HEK293 (cell line): Measurements from ENCODE around the gene ZNF687.

ENCODE experiments used
- CTCF ChIA-PET: fragments of 350-600 bp; formaldehyde crosslinking; extraction: SDS; loops from one replicate; lab custom pipeline; 2021; ENCODE audit warnings: antibody characterized with exemption; lab: Yijun Ruan, JAX
- POLR2A ChIA-PET: fragments of 300-600 bp; formaldehyde crosslinking; extraction: SDS; loops from one replicate; lab custom pipeline; 2020; ENCODE audit warnings: antibody characterized with exemption, inconsistent platforms; lab: Yijun Ruan, JAX
- H3K27ac ChIP-seq: fragments of 200-500 bp; sonication (Bioruptor generic); 2 replicates; pipeline ENCODE4 v1.5.1; 2014; ENCODE audit warnings: low read depth, low read length, control low read depth, inconsistent platforms; ENCODE audit errors: extremely low read depth
- H3K36me3 ChIP-seq, 2 experiments: fragments of 200-500 bp in 1 of 2; sonication (Bioruptor generic) in 1 of 2; 1 replicate in 1 of 2; 2 replicates in 1 of 2; pipeline ENCODE4 v1.5.1; 2014 to 2017; ENCODE audit warnings: inconsistent platforms in 2 of 2, low read length in 2 of 2; ENCODE audit not compliant: control insufficient read depth in 2 of 2, insufficient read depth in 1 of 2
- H3K4me1 ChIP-seq: fragments of 200-500 bp; sonication (Bioruptor generic); 2 replicates; pipeline ENCODE4 v1.5.1; 2014; ENCODE audit warnings: mild to moderate bottlenecking, low read length, inconsistent platforms; ENCODE audit not compliant: control insufficient read depth, insufficient read depth
- H3K4me3 ChIP-seq: 2 replicates; pipeline ENCODE4 v1.5.1; 2011; ENCODE audit warnings: low read depth, mild to moderate bottlenecking, control low read depth, low read length, moderate library complexity
- H3K9me3 ChIP-seq: fragments of 200-500 bp; sonication (Bioruptor generic); 2 replicates; pipeline ENCODE4 v1.5.1; 2014; ENCODE audit warnings: low read depth, low read length, inconsistent platforms; ENCODE audit not compliant: control insufficient read depth, insufficient read depth
- GLIS2 ChIP-seq: fragments of 450-650 bp; formaldehyde crosslinking; IDR thresholded peaks from 2 replicates; pipeline ENCODE4 v1.5.1; 2016; ENCODE audit warnings: missing biosample characterization, missing genetic modification characterization
- PRDM4 ChIP-seq: fragments of 450-650 bp; formaldehyde crosslinking; IDR thresholded peaks from 2 replicates; pipeline ENCODE4 v1.5.1; 2017; ENCODE audit warnings: missing biosample characterization, missing genetic modification characterization
- SETDB1 ChIP-seq: IDR thresholded peaks from one replicate; pipeline ENCODE4 v1.6.1; 2017; ENCODE audit warnings: mild to moderate bottlenecking, low read length, moderate library complexity, mixed read lengths; ENCODE audit not compliant: insufficient read length
- ZFP37 ChIP-seq: fragments of 450-650 bp; formaldehyde crosslinking; IDR thresholded peaks from 2 replicates; pipeline ENCODE4 v1.5.1; 2016; ENCODE audit warnings: missing biosample characterization, missing genetic modification characterization
- ZNF10 ChIP-seq: fragments of 450-650 bp; formaldehyde crosslinking; IDR thresholded peaks from 2 replicates; pipeline ENCODE4 v1.5.1; 2017; ENCODE audit warnings: missing biosample characterization, missing genetic modification characterization
- ZNF366 ChIP-seq: fragments of 450-650 bp; formaldehyde crosslinking; conservative IDR thresholded peaks from 2 replicates; pipeline ENCODE4 v1.5.1; 2016; ENCODE audit warnings: missing biosample characterization, missing genetic modification characterization
- ZNF670 ChIP-seq: fragments of 450-650 bp; formaldehyde crosslinking; IDR thresholded peaks from 2 replicates; pipeline ENCODE4 v1.5.1; 2016; ENCODE audit warnings: missing biosample characterization, missing genetic modification characterization, low read depth
- ZSCAN30 ChIP-seq: fragments of 450-650 bp; IDR thresholded peaks from 2 replicates; pipeline ENCODE4 v1.5.1; 2018; ENCODE audit warnings: missing biosample characterization, mild to moderate bottlenecking, missing genetic modification characterization, moderate library complexity
- TF ChIP-seq, protein P1 (sequence below): fragments of 450-650 bp; formaldehyde crosslinking; IDR thresholded peaks from 2 replicates; pipeline ENCODE4 v1.5.1; 2016; ENCODE audit warnings: missing biosample characterization, missing genetic modification characterization
- TF ChIP-seq, protein P2 (sequence below): fragments of 450-650 bp; formaldehyde crosslinking; IDR thresholded peaks from 2 replicates; pipeline ENCODE4 v1.5.1; 2016; ENCODE audit warnings: missing biosample characterization, missing genetic modification characterization, low read depth
- TF ChIP-seq, protein P3 (sequence below): fragments of 450-650 bp; formaldehyde crosslinking; conservative IDR thresholded peaks from 2 replicates; pipeline ENCODE4 v1.5.1; 2016; ENCODE audit warnings: low read depth, missing biosample characterization, missing genetic modification characterization
- TF ChIP-seq, protein P4 (sequence below): fragments of 450-650 bp; formaldehyde crosslinking; IDR thresholded peaks from 2 replicates; pipeline ENCODE4 v1.5.1; 2016; ENCODE audit warnings: missing biosample characterization, missing genetic modification characterization

Gene ZNF687

GRCh38 chr1:151313501-151313900, 31.4 kb downstream of the ZNF687 start:
- Histone ChIP-seq H3K9me3 (no peaks in the 10 kb centered on the region), H3K36me3 (peaks cover 16 to 92% of the 10 kb centered on the region in 2 experiments), H3K4me3 (no peak overlapping the region), H3K27ac (no peak overlapping the region), H3K4me1 (no peaks in the 10 kb centered on the region)
- CTCF ChIA-PET: interaction anchor here (1.3 to 12.7 kb wide), 3 partner anchors 13 to 26 kb away, joined by 3 to 88 read pairs (median 43); partner anchors contain the start of gene PI4KB
- POLR2A ChIA-PET: interaction anchor here (0.6 to 5.0 kb wide), 5 partner anchors 9 to 159 kb away, joined by 3 to 56 read pairs (median 5); partner anchors contain the start of gene PI4KB
- TF ChIP-seq ZNF10 (tag by site-specific recombination): 0 out of 2 replicates have a peak, but pooled peaks have one; percentile 19
- TF ChIP-seq, protein P1, sequence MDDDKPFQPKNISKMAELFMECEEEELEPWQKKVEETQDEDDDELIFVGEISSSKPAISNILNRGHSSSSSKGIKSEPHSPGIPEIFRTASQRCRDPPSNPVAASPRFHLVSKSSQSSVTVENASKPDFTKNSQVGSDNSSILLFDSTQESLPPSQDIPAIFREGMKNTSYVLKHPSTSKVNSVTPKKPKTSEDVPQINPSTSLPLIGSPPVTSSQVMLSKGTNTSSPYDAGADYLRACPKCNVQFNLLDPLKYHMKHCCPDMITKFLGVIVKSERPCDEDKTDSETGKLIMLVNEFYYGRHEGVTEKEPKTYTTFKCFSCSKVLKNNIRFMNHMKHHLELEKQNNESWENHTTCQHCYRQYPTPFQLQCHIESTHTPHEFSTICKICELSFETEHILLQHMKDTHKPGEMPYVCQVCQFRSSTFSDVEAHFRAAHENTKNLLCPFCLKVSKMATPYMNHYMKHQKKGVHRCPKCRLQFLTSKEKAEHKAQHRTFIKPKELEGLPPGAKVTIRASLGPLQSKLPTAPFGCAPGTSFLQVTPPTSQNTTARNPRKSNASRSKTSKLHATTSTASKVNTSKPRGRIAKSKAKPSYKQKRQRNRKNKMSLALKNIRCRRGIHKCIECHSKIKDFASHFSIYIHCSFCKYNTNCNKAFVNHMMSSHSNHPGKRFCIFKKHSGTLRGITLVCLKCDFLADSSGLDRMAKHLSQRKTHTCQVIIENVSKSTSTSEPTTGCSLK (tag by site-specific recombination): no peak
- TF ChIP-seq, all 188 proteins: peak for 1

GRCh38 chr1:151314137-151314875, 32.2 kb downstream of the ZNF687 start:
- no peak overlapping the region for H3K27ac ChIP-seq
- no peaks in the 10 kb centered on the region for H3K4me1 ChIP-seq
- no peak overlapping the region for H3K4me3 ChIP-seq
- peaks cover 18 to 91% of the 10 kb centered on the region in 2 experiments; a peak in 2 of 3 replicates for H3K36me3 ChIP-seq
- no peaks in the 10 kb centered on the region for H3K9me3 ChIP-seq
- CTCF ChIA-PET: interaction anchor here (0.6 to 12.7 kb wide), 6 partner anchors 13 to 28 kb away, joined by 3 to 88 read pairs (median 4); partner anchors contain the start of gene PI4KB
- POLR2A ChIA-PET: interaction anchor here (0.6 to 5.0 kb wide), 5 partner anchors 10 to 158 kb away, joined by 3 to 56 read pairs (median 5); partner anchors contain the start of gene PI4KB
- TF ChIP-seq SETDB1 (no peak), GLIS2 (tag by site-specific recombination) (no peak), PRDM4 (tag by site-specific recombination) (no peak), ZFP37 (tag by site-specific recombination) (0 out of 2 replicates have a peak, but pooled peaks have one; percentile 10), ZNF366 (peak; percentile 58; the same call in 1 of the 2 replicates), ZSCAN30 (tag by site-specific recombination) (no peak), ZNF670 (tag by site-specific recombination) (no peak)
- TF ChIP-seq, protein P2, sequence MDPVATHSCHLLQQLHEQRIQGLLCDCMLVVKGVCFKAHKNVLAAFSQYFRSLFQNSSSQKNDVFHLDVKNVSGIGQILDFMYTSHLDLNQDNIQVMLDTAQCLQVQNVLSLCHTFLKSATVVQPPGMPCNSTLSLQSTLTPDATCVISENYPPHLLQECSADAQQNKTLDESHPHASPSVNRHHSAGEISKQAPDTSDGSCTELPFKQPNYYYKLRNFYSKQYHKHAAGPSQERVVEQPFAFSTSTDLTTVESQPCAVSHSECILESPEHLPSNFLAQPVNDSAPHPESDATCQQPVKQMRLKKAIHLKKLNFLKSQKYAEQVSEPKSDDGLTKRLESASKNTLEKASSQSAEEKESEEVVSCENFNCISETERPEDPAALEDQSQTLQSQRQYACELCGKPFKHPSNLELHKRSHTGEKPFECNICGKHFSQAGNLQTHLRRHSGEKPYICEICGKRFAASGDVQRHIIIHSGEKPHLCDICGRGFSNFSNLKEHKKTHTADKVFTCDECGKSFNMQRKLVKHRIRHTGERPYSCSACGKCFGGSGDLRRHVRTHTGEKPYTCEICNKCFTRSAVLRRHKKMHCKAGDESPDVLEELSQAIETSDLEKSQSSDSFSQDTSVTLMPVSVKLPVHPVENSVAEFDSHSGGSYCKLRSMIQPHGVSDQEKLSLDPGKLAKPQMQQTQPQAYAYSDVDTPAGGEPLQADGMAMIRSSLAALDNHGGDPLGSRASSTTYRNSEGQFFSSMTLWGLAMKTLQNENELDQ: no peak
- TF ChIP-seq, protein P3, sequence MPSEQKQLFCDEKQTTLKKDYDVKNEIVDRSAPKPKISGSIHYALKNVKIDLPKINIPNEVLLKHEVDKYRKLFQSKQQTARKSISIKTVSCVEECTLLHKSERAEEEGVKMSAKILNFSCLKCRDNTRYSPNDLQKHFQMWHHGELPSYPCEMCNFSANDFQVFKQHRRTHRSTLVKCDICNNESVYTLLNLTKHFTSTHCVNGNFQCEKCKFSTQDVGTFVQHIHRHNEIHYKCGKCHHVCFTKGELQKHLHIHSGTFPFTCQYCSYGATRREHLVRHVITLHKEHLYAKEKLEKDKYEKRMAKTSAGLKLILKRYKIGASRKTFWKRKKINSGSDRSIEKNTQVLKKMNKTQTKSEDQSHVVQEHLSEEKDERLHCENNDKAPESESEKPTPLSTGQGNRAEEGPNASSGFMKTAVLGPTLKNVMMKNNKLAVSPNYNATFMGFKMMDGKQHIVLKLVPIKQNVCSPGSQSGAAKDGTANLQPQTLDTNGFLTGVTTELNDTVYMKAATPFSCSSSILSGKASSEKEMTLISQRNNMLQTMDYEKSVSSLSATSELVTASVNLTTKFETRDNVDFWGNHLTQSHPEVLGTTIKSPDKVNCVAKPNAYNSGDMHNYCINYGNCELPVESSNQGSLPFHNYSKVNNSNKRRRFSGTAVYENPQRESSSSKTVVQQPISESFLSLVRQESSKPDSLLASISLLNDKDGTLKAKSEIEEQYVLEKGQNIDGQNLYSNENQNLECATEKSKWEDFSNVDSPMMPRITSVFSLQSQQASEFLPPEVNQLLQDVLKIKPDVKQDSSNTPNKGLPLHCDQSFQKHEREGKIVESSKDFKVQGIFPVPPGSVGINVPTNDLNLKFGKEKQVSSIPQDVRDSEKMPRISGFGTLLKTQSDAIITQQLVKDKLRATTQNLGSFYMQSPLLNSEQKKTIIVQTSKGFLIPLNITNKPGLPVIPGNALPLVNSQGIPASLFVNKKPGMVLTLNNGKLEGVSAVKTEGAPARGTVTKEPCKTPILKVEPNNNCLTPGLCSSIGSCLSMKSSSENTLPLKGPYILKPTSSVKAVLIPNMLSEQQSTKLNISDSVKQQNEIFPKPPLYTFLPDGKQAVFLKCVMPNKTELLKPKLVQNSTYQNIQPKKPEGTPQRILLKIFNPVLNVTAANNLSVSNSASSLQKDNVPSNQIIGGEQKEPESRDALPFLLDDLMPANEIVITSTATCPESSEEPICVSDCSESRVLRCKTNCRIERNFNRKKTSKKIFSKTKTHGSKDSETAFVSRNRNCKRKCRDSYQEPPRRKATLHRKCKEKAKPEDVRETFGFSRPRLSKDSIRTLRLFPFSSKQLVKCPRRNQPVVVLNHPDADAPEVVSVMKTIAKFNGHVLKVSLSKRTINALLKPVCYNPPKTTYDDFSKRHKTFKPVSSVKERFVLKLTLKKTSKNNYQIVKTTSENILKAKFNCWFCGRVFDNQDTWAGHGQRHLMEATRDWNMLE: no peak
- TF ChIP-seq, protein P4, sequence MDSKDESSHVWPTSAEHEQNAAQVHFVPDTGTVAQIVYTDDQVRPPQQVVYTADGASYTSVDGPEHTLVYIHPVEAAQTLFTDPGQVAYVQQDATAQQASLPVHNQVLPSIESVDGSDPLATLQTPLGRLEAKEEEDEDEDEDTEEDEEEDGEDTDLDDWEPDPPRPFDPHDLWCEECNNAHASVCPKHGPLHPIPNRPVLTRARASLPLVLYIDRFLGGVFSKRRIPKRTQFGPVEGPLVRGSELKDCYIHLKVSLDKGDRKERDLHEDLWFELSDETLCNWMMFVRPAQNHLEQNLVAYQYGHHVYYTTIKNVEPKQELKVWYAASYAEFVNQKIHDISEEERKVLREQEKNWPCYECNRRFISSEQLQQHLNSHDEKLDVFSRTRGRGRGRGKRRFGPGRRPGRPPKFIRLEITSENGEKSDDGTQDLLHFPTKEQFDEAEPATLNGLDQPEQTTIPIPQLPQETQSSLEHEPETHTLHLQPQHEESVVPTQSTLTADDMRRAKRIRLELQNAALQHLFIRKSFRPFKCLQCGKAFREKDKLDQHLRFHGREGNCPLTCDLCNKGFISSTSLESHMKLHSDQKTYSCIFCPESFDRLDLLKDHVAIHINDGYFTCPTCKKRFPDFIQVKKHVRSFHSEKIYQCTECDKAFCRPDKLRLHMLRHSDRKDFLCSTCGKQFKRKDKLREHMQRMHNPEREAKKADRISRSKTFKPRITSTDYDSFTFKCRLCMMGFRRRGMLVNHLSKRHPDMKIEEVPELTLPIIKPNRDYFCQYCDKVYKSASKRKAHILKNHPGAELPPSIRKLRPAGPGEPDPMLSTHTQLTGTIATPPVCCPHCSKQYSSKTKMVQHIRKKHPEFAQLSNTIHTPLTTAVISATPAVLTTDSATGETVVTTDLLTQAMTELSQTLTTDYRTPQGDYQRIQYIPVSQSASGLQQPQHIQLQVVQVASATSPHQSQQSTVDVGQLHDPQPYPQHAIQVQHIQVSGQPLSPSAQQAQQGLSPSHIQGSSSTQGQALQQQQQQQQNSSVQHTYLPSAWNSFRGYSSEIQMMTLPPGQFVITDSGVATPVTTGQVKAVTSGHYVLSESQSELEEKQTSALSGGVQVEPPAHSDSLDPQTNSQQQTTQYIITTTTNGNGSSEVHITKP (tag by site-specific recombination): peak; percentile 43; the same call in 1 of the 2 replicates
